NCI-H510A (cell line): ENCODE measurements around the gene CXorf66.
A peak's percentile ranks its signal among the peaks of the same experiment; 100 is the strongest.
"Not testable (repeated sequence)": the region's sequence is repeated elsewhere in the genome, so short reads cannot be mapped to it uniquely, and the experiment has no call there.

ENCODE experiments used
- DNase-seq: peaks from one replicate; lab custom pipeline; 2025; lab: John Stamatoyannopoulos, UW

Gene CXorf66, protein sequence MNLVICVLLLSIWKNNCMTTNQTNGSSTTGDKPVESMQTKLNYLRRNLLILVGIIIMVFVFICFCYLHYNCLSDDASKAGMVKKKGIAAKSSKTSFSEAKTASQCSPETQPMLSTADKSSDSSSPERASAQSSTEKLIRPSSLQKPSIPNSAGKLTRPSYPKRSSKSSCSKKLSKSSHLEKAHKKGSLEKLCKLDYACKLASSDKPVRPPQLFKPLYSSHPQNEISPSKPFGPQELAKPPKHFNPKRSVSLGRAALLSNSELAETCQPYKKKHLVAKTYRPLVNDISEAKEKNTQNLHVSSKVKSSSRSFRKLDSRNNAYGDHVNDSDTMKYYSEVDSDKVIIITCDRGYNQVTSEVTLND

DNA sequence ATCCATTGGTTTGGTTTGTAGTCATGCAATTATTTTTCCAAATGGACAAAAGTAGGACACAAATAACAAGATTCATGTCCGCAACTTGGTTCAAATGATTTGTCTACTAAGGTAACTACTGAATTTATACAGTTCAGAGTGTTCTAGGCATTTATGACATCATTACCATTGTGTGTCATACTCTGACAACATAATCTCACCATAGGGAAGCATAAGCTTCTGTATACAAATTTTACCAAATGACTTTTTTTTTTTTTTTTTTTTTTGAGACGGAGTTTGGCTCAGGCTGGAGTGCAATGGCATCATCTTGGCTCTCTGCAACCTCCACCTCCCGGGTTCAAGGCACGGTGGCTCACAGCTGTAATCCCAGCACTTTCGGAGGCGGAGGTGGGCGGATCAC lies at the start of gene CXorf66:
CXorf66 (minus strand) TSS at position 101 of the 400 bp plus-strand sequence; CDS start at position 76, 25 bp downstream.
- DNase-seq = no peak

DNA sequence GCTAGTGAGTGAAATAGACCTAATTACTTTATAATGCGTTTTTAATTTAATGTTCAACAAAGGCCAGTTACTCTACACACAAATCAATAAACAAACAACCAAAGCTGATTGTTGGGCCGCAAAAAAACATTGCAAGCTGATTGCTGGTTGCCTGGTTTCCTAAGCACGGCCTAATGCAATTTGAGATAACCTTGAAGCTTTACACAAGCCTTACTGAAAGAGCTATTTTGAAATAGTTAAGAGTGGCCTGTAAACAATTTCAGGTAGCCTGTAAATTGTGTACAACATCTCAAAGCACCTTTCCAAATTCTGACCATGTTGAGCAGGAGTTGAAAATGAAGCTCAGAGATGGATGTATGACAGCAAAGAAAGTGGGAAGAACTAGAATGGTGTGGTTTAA lies 17.5 kb upstream of the CXorf66 start:
- DNase-seq = no peak

DNA sequence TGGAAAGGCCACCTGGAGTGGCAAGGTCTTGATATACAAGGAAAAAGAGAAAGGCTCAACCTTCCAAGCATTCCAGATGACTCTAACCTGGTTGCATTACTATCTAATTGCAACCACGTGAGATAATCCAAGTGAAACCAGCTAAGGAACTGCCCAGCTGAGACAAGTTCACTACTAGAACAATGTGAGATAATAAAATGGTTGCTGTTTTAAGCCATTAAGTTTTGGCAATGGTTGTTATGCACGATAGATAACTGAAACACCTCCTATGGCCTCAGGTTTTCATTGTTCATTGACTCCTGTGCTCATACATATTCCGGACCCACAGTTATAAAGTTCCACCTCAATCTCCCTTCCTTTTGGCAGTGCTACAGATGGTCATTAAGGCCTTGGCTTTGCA lies 9.2 kb upstream of the CXorf66 start:
- no peak for DNase-seq

DNA sequence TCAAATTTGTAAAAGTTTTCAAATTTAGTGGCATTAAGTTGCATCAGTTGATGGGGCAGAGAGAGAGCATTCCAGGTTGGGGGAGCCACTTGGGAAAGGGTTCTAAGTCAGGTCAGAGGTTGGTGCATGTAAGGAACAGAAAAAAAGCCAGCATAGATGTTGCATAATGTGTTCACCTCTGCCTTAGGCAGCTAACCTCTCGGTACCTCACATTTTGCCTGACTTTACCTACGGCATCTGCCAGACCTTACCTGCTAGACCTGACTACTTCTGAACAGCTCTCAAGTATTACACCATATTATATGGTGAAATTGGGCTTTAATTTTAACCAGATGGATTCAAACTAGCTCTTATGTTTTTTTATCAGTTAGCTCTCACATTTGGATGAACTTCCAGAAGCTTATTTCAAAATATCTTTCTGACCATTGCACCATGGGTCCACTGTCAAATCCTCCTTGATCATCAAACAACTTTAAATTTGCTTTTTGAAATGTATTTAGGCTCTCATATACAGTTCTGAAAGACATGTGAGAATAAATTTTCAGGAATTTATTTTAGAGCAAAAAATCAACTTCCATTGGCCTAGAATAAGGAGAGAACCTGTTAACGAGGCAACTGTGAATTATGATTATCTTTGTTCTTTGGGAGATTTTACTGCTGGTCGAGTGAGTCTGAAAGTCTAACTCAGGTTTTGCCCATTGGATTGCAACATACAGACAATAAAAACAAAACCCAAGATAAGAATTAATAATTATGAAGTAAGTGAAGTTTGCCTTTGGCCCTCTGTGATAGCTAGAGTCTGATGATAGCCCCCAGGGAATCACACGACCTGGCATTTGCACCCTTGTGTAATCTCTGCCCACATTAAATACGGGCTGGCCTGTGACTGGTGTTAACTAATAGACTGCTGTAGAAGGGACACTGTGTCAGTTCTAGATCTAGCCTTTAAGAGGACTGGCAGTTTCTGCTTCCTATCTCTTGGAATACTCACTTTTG lies 7.6 kb upstream of the CXorf66 start:
- no peak for DNase-seq

DNA sequence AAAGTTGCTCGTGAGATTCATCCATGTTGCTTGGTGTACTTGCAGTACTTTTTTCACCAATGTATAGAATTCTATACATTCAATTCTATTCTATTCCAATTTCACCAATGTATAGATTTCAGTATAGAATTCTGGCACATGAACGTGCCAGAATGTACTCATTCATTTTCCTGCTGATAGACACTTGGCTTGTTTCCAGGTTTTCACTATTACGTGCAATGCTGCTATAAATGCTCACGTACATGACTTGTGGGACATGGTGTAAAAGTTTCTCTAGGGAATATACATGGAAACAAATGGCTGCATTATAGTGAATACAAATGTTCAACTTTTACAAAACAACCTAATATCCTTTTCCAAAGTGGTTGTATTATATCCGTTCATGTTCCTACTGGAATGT lies 6.8 kb upstream of the CXorf66 start:
- no peak for DNase-seq

DNA sequence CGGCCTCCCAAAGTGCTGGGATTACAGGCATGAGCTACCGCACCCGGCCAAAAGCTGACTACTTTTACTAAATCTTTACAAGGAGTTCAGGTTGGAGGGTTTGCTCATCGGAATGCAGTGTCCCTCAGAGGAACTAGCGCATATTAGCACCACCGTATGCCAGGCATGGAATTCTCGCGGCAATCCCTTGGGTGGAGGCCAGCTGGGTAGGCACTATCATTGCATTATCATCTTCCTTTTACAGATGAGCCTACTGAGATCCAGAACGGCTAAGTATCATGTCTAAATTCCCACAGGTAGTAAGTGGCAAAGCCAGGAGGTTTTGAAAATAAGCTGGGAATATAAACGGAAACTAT lies 6.1 kb upstream of the CXorf66 start:
- no peak for DNase-seq

DNA sequence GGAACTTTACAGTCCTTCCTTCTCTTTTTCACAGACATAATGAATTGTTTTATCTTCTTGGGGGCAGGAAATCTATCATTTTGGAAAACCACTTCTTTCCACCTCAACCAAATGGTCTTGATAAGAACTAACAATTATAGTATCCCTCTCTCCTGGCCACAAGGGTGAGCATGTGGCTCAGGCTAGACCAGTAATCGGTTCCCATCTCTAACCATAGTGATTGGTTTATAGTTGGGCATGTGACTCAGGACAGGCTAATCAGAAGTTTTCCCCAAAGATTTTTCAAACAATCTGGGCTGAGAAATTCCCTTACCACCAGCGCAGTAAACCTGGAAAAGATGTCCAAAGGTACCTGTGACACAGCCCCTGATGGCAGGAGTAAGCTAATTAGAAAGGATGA lies 4.0 kb upstream of the CXorf66 start:
- DNase-seq = no peak

DNA sequence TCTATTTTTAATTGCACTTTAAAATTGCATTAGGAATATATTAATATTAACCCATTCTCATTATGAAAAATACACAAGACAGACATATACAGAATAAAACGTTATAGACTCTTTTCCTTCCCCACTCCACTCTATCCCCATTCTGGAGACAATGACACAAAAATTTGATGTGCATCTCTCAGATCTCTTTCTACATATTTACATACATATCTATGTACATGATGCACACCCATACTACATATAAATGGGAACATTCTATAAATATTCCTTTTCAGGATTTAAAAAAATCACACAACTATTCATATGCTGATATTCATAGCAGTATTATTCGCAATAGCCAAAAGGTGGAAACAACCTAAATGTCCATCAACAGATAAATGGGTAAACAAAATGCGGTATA lies 2.4 kb upstream of the CXorf66 start:
- no peak for DNase-seq

DNA sequence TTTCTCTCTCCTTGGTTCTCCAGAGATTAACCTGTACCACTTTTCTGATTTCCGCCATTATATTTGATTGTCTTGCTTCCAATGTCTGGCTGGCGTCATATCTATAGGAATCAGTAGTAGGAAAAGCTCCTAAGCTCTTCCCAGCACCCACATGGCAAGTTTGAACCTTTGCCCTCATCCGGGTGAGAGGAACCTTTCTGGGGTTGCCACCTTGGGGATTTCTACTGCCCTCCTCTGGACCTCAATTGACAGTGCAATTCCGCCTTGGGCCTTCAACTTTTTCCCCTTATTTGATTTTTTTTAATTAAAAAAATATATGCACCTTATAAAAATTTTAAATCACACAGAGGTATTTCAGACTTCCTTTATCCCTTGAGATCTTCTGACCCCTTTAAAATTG lies 2.0 kb upstream of the CXorf66 start:
- DNase-seq = no peak

DNA sequence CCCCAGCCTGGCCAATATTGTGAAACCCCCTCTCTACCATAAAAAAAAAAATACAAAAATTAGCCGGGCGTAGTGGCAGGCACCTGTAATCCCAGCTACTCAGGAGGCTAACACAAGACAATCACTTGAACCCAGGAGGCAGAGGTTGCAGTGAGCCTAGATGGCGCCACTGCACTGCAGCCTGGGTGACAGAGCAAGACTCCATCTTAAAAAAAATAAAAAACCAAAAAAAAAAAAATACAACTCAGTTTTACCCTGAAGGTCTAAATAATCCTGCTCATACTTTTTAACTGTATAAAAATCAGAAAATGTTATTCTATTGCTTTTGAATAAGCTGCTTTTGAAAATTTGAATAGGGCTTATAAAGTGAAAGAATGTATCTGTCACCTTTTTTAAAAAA lies 838 bp upstream of the CXorf66 start:
- not testable (repeated sequence) for DNase-seq

DNA sequence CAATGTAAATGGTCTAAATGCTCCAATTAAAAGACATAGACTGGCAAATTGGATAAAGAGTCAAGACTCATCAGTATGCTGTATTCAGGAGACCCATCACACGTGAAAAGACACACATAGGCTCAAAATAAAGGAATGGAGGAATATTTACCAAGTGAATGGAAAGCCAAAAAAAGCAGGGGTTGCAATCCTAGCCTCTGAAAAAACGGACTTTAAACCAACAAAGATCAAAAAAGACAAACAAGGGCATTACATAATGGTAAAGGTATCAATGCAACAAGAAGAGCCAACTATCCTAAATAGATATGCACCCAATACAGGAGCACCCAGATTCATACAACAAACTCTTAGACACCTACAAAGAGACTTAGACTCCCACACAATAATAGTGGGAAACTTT lies 4.2 kb downstream of the CXorf66 start:
- not testable (repeated sequence) for DNase-seq

DNA sequence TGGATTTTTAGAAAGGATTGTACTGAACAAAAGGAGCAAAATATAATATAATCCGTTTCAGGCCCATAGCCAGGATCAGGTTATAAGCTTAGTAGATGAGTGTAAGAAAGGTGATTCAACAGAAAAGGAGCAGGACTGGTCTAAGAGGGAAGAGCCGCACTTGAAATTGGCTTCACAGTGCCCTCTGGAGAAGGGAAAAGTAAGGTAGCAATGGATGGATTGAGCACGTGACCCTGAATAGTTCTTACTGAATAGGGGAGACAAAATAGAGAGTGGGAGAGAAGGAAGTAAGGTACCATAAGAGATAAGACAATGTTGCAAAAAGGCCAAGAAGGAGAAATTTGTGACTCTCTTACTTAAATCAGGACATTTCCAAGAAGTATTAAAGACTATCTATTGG lies 15.6 kb downstream of the CXorf66 start:
- no peak for DNase-seq

DNA sequence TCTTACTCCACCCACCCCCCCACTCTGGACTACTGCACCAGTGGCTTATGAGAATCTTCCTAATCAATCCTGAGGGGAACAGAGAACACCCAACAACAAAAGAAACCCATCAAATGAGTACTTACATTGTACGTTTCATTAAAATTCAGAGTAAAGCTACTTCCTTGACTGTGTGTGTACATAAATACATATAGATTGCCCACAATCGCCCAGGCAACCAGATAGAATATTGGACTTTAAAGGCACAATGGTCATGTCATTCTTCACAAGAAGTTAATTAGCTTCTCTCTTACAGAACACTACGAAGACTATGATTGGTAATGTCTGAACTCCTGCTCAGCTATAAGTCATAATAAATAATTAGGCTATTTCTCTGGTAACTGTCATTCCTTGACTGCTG lies 20.2 kb downstream of the CXorf66 start:
- DNase-seq = no peak

DNA sequence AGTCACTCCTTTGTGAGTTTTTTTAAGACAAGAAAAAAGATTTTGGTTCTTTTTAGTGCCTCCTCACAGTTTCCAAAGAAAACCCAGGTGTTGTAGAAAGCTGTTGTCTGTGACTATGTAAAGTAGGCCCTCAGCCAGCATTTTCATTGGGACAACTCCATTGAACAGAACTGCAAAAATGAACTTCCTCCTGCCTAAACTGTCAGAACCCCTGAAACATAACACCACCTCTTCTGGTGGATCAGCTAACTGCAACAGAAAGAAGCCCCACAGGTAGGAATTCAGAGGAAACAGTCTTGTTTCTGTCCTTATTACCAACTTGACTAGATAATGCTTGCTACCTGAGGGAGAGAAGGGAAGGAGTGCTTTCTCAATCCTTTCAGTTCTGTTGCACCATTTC lies 29.1 kb downstream of the CXorf66 start:
- DNase-seq = no peak

DNA sequence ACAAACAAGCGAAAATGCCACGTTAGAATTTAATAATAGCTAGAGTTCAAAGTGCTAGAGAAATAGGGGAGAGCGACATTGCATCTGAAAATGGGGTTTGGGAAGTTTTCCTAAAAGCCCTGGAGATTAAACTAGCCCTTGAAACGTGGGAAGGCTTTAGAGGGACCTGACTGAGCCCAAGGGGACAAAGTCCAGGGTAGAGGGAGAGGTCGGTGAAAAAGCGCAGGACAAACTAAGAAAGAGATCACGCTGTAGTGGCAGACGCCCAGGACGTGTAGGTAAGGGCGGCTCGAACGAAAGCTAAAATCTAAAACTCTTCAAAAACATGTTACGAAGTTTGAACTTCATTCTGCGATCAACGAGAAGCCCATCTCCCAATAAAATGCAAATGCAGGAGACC lies 31.4 kb downstream of the CXorf66 start:
- DNase-seq = no peak

DNA sequence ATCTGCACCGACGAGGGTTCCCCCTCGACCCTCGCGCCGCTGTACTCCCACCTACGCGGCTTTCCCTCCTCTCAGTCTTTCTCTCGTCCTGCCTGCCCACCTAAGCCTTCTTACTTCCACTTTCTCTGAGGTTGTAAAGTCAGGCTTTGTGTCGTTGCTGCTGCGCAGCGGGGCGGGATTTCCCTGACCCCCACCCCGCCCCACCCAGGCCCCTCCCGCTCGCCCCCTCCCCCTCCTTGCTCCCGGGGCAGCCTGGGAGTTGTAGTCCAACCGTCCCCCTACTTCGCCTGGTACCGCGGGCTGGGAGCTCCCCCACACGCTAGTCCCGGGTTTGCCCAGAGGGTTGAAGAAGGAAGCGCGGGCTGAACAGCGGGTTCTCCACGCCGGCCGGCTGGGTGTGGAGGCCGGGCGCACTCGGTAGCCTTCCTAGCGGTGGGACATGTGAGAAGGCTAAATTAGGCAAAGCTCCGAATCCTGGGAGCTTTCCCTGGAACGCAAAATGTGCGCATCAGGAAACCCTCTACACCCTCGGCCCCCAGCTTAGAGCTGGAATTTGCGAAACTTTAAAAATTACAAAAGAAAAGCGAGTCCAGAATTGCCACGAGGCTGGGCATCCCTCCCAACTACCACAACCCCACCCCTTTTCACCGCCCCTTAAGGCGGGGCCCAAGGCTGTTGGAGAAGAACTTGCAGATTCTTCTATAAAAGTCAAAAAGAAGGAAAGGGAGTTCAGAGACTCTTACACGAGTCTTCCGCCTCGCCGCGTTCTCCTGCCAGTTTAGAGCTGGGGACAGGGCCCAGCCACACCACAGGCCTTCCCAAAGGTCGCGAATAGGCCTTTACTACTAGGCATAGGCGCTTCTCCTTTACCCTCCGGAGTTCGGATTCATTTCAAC lies 32.2 kb downstream of the CXorf66 start, which contains the start of gene ATP11C:
ATP11C (minus strand) TSS at position 153 of the 896 bp plus-strand sequence. CDS start 1,011 bp downstream, outside the sequence.
- DNase-seq = peak; percentile 64

DNA sequence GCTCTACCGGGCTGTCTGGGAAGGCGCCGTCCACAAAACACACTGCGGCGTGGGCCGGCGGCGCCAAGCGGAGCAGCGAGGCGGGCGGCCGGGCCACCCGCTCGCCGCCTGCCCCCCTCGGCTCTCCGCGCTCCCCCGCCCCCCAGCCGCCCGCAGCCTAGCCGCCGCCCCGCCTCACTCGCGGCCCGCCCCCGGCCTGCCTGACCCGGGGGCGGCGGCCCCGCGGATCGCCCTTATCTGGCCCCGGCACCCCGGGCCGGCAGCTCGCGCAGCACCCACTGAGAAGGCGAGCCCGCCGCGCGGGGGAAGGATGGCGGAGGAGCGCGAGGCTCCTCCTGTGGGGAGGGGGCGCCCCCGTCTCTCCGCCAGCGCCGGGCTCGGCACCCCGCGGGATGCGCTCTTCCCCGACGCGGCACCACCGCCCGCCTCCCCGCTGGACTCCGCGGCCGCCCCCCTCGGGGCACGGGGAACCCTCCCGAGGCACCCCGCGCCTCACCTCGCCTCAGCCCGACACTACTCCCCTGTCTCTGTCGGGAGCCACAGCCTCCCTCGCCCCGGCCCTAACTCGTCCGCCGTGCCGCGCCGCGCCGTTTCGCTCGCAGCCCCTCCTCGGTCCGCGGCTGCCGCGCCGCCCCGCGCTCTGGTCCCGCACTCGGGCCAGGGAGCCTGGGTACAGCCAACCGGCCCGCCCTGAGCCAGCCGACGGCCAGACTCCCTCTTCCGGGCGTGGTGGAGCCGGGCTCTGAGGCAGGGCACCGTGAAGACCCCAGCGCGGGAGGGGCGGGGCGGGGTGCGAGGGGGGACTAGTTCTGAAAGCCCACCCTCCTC lies 33.0 kb downstream of the CXorf66 start:
- peak; percentile 20 for DNase-seq

DNA sequence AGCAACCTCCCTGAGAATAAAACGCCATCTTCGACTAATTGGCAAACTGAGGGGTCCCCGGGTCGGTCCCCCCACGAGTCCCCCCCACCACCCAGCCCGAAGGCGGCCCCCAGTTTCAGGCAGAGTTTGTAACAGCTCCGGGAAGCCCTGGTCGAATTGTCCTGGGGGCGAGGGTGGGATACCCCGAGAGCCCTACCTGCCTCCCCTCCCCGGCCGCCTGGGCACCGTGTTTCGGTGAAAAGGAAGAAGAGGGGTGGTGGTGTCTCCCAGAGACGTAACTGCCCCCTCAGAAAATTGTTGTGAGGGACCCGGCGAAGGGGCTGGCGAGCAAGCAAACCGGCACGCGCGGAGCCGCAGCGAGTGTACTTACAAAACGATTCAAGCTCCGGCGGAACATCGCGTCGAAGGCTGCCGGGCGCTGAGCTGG lies 33.7 kb downstream of the CXorf66 start:
- DNase-seq = no peak

DNA sequence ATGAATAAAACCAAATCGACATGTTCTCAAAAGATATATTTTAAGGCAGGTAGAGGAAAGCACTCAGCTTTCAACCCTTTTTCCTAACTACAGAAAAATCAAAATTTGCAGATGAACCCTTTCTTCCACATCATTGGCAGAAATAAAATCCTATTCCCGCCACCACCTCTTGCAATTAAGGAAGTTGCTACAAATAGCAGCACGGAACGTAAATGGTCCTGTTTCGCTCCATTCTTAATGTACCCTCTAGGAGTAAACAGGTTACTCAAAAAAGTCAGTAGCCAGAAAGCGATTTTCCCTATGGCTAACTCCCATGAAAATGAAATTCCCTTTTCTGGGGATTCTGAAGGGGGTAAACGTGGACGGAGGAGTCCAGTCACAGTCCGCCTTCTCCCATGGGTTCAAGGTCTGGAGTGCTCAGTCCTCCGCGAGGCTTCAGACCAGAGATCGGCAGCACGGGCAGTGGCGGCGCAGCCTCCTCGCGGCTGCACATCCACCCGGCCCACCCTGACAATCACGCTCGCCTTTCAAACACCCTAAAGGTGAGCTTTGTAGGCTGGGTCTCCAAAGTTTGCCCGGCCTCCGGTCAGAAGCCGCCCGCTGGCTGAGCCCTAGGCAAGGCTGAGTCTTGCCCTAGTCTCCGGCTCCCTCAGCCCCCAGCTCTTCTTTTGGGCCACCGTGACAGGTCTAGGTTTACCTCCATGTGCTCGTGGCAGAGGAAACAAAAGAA lies 34.2 kb downstream of the CXorf66 start:
- no peak for DNase-seq

DNA sequence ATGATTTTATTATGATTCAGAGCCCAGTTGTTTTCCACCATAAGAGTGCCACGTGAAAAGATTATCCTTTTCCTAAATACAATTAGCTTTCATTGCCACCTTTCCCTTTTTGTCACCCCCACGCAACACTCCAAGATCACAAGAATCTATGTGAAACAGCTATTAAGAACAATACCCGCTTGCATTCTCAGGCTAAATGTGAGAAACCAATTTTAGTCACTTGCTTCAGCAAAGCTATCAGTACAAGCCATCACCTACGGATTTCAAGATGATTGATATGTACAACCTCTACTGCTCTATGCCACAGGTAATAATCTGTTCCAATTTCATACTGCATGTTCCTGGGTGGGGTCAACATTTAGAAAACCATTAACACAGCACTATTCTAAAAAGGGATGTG lies 34.9 kb downstream of the CXorf66 start:
- DNase-seq = no peak
